Limb (tissue), 2 donors: ENCODE data around the gene CDC14A.
A peak's percentile ranks its signal among the peaks of the same experiment; 100 is the strongest.

Source experiments
- DNase-seq, 2 donors: peaks; one replicate each; pipeline ENCODE4 v3.0.0-alpha.2; 2016; ENCODE audit errors: extremely low spot score in 2 of 2

CDC14A gene

DNA sequence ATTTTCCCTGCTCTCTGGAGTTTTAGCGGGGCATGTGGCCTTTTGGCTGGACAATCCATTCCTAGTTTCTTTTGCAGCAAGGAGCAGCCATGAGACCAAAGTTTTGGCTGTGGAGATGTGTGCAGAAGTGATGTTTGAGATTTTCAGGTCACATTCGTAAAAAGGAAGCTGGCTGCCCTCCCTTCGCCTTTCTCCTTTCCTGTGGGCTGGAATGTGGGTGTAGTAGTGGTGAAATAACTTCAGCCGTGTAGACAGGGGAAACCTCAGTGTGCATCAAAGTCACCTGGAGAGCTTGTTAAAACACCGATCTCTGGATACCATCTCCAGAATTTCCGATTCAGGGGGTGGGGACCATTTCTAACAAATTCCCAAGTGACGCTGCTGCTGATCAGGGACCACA lies 180.3 kb downstream of the CDC14A start:
- no peak for DNase-seq

GRCh38 chr1:100535264-100535663 lies 183.0 kb downstream of the CDC14A start:
- DNase-seq = no peak

DNA sequence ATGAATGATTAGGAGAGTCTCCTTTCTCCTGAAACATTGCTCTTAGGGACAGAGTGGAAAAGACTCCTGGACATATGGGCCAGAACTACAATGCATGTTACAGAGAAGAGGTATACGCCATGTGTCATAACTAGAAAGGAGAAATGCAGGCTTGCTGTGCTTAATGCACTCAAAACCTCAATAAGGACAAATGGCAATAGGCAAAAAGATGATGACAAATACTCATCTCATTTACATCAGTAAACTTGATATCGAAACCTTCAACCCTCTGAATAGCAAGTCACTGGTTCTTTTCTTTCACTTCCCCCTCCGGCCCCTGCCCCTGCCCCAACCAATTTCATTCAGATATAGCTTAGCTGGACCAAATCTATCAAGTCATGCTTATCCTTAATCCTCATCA lies 183.7 kb downstream of the CDC14A start:
- DNase-seq = no peak

DNA sequence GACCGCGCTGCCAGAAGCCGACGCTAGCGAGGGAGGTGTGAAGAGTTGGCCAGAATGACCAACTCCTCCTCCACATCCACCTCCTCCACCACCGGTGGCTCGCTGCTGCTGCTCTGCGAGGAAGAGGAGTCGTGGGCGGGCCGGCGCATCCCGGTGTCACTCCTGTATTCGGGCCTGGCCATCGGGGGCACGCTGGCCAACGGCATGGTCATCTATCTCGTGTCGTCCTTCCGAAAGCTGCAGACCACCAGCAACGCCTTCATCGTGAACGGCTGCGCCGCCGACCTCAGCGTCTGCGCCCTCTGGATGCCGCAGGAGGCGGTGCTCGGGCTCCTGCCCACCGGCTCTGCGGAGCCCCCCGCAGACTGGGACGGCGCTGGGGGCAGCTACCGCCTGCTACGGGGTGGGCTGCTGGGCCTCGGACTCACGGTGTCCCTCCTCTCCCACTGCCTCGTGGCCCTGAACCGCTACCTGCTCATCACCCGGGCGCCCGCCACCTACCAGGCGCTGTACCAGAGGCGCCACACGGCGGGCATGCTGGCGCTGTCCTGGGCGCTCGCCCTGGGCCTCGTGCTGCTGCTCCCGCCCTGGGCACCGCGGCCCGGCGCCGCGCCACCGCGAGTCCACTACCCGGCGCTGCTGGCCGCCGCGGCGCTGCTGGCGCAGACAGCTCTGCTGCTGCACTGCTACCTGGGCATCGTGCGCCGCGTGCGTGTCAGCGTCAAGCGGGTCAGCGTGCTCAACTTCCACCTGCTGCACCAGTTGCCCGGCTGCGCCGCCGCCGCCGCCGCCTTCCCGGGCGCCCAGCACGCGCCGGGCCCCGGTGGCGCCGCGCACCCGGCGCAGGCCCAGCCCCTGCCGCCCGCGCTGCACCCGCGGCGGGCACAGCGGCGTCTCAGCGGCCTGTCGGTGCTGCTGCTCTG lies 186.9 kb downstream of the CDC14A start:
- peak in 1 of 2 donors; percentile 59 for DNase-seq

DNA sequence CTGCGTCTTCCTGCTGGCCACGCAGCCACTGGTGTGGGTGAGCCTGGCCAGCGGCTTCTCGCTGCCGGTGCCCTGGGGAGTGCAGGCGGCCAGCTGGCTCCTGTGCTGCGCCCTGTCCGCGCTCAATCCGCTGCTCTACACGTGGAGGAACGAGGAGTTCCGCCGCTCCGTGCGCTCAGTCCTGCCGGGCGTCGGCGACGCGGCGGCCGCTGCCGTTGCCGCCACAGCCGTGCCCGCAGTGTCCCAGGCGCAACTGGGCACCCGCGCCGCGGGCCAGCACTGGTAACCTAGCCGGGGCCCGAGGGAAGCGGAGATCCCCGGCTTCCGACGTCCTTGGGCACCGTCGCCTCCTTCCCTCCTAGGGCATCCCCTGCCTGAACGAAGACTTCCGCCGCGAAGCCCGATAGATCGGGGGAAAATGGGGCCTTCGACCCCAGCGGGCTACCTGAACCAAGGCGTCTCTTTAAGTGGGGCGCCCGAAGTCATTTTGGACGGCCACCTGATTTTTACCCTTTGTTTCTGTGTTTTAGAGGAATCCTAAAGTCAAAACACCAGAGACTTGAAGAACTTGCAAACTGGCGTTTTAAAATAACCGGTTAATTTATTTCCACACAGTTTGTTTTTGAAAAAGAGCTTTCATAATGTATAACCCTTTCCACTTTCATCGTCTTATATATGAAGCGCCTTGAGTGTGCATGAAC lies 187.7 kb downstream of the CDC14A start:
- DNase-seq = peak in 1 of 2 donors; percentile 67

DNA sequence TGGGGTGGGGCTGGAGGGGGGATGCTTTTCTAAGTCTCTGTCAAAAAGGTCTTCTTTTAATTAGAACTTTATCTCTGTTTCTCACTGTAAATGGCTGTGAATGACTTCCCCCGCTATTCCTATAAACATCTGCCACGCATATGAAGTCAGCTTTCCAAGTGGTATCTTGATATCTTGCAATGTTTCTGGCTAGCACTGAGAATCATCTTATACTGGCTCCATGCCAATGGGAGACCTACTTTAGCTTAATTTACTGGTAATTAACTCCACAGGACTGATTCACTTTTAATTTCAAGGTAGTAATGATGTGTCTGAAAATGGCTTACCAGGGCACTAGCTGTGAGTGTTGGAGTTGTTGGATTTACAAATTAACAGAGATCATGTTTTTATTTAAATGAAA lies 190.0 kb downstream of the CDC14A start:
- DNase-seq = no peak

DNA sequence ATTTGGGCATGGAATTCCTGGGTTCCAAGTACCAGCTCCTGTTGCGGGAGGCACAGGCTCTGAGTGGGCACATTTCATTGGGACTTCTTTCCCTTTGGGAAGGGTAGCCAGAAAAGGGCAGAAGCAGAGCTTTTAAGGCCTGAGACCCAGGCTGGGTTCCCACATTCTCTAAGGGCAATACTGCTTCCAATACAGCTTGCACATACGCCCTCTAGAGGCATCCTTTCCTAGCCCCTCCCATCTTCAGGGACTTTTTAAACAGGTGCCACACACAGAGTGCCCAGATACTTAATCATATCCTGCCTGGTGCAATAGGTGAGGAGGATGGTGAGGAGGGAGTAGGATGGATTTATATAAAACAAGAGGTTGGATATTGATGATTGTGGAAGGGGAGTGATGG lies 191.3 kb downstream of the CDC14A start:
- no peak for DNase-seq

GRCh38 chr1:100544791-100545190 lies 192.5 kb downstream of the CDC14A start:
- no peak for DNase-seq

GRCh38 chr1:100545855-100546254 lies 193.5 kb downstream of the CDC14A start:
- DNase-seq = no peak

DNA sequence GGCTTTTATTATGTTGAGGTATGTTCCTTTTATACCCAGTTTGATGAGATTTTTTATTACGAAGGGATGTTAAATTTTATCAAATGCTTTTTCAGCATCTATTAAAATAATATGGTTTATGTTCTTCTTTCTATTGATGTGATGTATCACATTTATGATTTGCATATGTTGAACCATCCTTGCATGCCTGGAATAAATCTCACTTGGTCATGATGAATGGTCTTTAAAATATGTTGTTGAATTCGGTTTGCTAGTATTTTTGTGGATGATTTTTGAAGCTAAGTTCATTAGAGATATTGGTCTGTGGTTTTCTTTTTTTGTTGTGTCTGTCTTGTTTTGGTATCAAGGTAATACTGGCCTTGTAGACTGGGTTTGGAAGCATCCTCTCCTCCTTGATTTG lies 199.7 kb downstream of the CDC14A start:
- no peak for DNase-seq

DNA sequence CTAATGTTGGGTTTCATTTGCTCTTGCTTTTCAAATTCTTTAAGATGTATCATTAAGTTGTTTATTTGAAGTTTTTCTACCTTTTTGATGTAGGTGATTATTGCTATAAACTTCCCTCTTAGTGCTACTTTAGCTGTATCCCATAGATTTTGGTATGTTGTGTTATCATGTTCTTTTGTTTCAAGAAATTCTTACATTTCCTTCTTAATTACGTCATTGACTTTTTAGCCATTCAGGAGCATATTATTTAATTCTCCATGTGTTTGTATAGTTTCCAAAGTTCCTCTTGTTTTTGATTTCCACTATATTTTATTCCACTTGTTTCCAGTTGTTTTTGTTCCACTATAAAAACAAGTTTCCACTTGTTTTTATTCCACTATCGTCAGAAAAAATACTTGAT lies 200.6 kb downstream of the CDC14A start:
- DNase-seq = no peak

DNA sequence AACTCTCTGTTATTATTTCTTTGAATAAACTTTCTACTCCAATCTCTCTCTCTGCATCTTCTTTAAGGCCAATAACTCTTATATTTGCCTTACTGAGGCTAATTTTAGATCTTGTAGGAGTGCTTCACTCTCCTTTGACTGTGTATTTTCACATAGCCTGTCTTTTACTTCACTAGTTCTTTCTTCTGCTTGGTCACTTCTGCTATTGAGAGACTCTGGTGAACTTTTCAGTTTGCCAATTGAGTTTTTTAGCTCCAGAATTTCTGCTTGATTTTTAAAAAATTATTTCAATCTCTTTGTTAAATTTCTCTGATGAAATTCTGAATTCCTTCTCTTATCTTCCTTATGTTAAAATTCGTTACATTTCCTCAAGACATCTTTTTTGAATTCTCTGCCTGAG lies 203.9 kb downstream of the CDC14A start:
- DNase-seq = no peak

- DNase-seq = no peak
Measured at GRCh38 chr1:100556925-100557605, 204.8 kb downstream of the CDC14A start.

DNA sequence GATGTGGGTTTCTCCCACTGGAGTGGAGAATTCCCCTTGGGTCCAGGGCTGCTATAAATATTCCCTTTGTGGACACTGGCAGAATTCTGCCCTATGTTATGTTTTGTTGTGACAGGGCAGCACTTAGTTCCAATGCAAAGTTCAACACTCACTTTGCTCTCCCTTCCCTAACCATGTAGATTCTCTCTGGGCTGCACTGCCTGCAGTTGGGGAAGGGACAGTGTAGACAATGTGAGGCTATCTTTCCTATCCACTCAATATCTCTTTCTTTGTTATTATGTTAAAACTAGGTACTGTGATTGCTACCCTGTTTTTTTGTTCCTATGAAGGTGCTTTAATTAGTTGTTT lies 205.3 kb downstream of the CDC14A start:
- no peak for DNase-seq

- no peak for DNase-seq
Measured at GRCh38 chr1:100565533-100565932, 213.2 kb downstream of the CDC14A start.

DNA sequence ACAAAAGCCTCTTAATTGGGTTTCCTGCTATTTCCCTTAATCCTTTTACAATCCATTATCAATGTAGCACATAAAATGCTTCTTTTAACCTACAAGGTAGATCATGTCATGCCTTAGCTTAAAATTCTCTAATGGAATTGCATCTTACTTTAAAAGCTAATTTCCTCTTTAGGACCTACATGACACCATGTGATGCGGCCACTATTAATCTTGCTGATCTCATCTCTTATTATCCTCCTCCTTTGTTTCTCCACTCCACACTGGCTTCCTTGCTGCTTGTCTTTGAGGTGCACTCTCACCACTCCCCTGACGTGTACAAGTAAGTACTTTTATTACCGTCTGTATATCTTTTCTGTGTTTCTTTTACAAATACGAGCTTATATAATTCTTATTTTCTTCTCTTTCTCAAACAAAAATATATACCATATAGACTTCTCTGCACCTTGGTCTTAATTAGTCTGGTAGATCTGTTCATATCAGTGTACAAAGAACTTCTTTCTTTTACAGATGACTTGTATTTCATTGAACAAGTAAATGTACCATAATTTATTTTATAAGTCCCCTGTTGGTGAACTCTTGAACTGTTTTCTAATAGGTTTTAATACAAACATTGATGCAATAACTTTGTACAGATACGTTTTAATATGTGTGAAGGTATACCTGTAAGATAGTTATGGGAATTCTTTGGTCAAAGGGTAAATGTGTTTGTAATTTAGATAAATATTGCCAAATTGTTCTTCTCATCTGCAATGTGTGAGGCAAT lies 213.8 kb downstream of the CDC14A start:
- no peak for DNase-seq

- no peak for DNase-seq
Measured at GRCh38 chr1:100567062-100567461, 214.8 kb downstream of the CDC14A start.
